GM12872 (cell line): ENCODE measurements around the gene MATN1.

Source experiments
- TF ChIP-seq, protein P1 (sequence below): IDR thresholded peaks from 3 replicates; pipeline ENCODE4 v1.5.1; 2011; ENCODE audit warnings: low read depth, mild to moderate bottlenecking, low read length, moderate library complexity; ENCODE audit not compliant: insufficient read depth

Gene MATN1

DNA sequence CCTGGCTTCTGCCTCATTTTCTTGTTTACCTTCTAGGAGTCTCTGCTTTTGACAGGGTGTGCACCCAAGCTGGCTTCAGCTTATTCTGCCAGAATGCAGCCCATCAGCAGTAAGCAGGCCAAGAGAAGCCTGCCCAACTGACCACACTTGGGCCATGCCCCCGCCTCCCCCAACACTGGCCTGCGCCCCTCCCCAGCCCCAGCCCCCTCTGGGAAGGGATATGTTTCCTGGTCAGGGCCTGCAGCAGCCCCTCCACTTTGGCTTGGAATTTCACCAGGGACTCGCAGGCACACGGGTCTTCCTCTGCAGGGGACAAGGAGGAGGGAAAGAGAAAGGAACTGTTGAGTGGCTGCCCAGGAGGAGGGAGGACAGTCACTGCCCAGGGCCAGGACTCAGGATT is 9.4 kb downstream of the MATN1 start:
- TF ChIP-seq, protein P1, sequence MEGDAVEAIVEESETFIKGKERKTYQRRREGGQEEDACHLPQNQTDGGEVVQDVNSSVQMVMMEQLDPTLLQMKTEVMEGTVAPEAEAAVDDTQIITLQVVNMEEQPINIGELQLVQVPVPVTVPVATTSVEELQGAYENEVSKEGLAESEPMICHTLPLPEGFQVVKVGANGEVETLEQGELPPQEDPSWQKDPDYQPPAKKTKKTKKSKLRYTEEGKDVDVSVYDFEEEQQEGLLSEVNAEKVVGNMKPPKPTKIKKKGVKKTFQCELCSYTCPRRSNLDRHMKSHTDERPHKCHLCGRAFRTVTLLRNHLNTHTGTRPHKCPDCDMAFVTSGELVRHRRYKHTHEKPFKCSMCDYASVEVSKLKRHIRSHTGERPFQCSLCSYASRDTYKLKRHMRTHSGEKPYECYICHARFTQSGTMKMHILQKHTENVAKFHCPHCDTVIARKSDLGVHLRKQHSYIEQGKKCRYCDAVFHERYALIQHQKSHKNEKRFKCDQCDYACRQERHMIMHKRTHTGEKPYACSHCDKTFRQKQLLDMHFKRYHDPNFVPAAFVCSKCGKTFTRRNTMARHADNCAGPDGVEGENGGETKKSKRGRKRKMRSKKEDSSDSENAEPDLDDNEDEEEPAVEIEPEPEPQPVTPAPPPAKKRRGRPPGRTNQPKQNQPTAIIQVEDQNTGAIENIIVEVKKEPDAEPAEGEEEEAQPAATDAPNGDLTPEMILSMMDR: no peak

DNA sequence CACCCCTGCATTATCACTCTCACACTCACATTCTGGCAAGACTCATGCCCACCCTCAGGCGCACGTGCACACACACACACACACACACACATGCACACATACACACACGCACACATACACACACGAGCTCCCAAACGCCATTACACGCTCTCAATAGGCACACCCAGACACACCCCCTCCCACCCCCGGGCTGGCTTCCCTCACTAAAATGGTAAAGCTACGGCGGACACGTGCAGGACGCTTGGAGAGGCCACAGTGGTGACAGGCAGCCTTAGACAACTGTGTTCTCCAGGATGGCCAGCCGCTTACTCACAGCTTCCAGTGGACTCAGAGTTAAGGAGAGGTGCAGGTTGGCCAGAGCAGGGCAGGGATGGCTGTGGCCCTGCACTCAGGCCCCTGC is 10.1 kb downstream of the MATN1 start:
- TF ChIP-seq, protein P1: no peak

DNA sequence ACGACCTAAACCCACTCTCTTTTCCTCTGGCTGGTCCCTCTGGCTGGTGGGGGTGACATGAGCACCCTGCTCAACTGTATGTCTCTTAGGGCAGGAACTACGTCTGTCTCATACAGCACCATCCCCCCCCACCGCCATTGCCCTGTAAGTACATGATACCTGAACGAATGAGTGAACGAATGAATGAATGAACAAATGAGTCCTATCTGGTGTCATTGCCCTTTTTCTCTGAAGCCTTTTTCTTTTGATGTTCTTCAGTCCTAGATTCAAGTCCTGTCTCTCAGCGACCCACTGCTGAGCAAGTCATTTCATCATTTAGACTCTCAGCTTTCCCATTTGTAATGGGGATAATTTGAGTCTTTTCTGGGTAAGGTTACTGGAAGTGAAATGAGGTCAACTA is 10.8 kb downstream of the MATN1 start:
- TF ChIP-seq, protein P1: no peak

DNA sequence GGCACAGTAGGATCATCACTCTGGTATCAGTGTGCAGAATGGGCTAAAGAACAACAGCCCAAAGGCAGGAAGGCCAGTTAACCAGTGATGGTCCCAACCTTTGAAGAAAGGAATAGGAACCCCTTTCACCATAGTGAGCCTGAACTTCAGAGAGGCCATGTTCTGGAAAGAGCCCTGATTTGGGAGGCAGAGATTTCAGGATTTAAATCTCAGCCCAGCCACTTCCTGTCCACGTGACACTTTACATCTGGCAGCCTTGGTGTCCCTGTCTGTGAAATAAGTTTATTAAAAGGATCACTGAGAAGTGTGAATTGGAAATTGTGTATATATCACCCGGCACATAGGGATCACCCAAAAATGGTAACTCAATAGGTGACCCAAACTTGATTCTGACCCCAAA is 13.0 kb downstream of the MATN1 start:
- TF ChIP-seq, protein P1: no peak

DNA sequence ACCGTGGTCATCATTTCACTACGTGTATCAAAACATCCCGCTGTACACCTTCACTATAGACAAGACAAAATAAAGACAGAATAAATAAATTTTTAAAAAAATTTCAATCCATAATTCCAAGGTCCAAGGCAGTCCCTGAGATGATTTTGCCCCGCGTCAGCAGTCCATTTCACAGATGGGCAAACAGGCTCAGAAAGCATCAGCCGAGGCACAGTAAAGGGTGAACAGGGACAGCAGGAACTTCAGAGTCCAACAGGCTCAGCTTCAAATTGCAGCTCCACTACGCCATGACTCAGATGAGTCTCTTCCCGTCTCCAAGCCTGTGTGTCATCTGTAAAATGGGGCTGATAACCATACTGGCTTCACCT is 15.0 kb downstream of the MATN1 start:
- TF ChIP-seq, protein P1: no peak

DNA sequence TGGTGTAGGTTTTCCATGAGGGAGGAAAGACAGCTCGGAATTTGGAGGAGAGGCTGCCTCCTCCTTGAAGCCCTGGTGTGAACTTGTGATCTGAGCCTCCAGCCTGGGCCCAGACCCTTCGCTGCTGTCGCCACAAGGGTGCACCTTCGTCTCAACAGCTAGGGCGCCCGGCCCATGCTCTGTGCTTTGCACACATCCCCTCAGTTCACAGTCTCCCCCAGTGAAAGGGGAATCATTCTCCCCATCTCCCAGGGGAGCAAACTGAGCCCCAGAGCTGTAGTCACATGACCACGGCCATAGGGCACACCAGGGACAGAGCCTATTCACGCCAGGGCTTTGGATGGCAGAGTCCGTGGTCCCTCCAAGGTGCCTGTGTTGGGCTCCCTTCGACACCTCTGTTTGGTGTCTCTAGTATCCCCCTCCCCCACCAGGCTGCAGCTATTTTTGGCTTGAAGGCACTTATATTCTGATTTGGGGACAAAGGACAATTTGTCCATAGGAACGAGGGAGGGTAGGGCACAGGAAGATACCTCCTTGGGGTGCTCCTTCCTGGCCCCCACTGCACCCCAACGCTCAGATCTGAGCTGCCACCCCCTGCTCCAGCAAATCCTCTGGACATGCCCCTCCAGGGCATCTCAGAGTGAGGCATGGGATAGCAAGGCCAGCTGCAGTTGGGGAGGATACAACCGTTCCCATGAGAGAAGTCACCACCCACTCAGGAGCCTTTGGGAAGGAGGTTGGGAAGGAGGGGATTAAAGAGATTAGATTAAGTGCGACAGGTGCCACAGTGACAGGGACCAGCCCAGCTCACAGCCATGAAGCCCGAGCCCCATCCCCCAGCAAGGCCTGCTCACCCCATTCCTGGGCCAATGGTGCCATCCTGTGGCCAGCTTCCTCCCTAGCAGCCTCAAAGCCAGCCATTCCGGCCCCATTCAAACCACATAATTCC is 15.7 kb downstream of the MATN1 start:
- TF ChIP-seq, protein P1: peak; percentile 84

DNA sequence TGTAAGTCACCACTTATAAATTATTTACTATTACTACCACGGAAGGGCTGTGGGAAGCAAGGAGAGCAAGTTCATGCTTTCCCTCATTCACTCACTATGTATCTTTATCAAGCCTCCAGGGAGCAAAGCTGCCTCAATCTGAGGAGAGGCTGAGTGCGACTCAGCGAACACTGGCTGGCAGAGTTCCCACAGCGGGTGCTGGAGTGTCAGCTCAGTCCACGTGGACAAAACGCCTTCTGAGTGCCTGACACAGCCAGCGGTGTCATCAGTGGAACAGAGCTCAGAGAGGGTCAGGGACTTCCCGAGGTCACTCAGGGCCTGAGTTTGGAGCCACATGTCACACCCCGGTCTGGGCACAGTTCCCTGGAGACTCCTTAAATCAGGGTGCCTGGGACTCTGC is 16.9 kb downstream of the MATN1 start:
- TF ChIP-seq, protein P1: no peak
